ENCODE results near the gene SAC3D1.

DNA sequence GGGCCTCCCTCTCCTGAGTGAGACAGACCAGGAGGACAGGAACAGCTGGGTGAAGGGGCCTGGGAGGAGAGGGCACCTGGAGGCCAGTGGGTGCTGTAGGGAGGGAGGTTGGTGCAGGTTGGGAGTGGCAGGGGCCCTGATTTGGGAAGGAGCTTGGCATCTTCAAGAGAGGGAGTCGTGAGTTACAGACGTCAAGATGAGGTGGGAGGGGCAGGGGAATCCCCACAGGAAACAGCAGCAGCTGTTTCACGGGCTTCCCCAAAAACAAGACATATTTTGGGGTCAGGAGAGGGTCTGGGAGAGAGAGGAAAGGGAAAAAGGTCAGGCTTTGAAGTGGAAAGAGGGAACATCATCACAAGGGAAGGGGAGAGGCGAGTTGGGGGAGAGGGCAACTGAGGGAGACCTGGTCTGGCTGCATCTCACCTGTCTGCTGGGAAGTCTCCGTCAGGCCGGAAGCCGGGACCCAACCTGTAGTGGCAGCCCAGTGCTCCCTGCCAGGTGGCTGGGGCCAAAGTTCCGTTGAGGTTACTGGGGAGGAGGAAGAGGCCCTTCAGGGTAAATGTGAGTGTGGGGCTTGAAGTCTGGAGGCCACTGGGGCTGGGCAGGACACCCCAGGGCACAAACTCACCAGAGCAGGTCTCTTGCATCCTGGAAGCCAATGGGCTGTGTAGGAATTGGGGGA lies 13.0 kb downstream of the SAC3D1 start:
- TF ChIP-seq GATA3 (IDR thresholded peaks at IDR 0.05; ENCODE audit: low read depth, low read length) (no peak), GATA2 (IDR thresholded peaks at IDR 0.05; ENCODE audit: low read depth, low read length) (no peak)

All from SH-SY5Y (cell line).